Suppressor macrophage treated with lipopolysaccharide for 4 hours (primary cell): ENCODE measurements around the gene ELP5.

Source experiments
- DNase-seq: peaks from one replicate; pipeline ENCODE4 v3.0.0-alpha.2; 2020

The ELP5 gene

DNA sequence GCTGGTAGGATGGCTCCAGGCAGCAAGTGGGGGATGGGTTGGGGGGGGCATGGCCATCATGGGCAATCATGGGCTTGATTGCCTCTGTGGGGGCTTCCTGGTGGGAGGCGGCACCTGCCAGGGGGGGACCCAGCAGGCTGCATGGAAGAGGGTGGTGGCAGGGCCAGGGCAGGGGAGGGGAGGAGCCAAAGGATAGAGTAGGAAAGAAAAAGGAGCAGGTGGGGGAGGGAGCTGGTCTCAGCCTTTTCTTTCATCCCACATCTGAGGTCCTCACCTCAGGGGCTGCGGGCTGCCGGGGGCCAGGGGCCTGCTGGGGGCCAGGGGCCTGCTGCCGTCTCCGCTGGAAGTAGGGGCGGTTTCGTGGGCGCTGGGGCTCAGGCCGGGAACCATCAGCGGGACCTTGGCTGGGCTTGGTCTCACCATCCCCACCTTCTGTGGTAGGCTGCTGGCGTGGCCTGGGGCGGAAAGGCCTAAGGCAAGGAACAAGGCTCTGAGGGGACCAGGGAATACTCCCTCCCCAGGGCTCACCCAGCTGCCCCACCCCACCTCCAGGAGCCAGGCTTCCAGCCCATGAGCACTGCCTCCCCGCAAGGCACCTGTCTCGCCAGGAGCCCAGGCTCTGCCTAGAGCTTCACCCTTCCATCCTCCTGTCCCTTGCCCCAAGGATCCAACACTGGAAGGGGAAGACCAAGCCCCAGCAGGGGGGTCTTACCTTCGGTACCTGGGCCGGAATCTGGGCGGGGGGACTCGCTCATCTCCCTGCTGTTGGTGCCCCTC lies 37.4 kb downstream of the ELP5 start:
- DNase-seq = no peak

DNA sequence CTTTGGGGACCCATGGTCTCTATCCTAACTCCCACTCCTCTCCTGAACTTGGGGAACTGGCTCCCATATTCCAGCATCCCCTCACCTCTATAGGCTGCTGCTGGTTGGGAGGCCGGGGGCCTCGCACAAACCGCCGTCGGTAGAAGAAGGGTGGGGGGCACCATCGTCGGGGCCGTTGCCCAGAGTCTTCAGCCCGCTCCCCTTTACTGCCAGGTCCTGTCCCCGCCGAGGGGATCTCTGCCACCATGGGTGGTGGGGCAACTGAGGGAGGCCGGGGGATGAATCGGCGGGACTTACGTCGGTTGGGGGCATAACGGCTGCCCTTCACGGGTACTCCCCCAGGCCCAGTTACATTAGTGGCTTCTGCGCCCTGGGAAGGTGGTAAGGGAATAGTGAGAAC lies 38.2 kb downstream of the ELP5 start:
- no peak for DNase-seq

DNA sequence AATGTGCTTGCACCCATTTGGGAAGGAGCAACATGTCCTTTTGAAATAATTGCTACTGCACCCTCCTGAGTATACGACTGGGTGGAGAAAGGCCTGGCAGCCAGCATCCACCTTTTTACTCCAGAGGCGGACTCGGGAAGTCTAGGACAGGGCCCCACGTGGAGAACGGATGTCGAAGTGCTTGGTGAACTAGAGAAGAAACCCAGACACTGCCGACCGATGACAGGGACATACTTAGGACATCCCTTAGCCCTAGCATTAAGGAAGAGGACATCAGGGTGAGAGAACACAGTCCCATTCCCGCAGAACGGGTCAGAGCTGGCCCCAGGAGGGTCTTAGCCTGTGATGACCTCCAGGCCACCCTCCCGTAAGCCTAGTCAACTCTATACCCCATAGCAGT lies 38.7 kb downstream of the ELP5 start:
- no peak for DNase-seq

GRCh38 chr17:7292194-7292593 lies 40.2 kb downstream of the ELP5 start:
- DNase-seq = no peak

- DNase-seq = no peak
Measured at GRCh38 chr17:7292729-7293128, 40.7 kb downstream of the ELP5 start.

DNA sequence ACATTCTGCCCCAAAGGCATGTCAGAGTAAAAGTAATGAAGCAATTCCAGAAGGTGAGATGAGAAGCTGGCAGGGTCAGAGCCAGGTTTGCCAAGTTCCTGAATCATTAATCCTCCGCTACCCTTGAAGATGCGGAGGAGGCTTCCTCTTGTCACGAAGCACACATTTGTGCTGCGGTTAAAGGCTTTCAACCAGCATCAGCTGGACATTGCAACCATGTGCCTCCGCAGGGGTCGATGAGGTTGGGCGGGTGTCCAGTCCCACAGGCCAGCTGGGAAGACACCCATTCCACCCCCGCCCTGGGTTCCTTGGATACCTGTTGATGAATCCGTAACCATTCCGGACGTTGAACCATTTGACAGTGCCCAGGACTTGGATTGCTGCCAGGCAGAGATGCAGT lies 41.1 kb downstream of the ELP5 start:
- DNase-seq = no peak

GRCh38 chr17:7293816-7294613 lies 42.0 kb downstream of the ELP5 start:
- no peak for DNase-seq

DNA sequence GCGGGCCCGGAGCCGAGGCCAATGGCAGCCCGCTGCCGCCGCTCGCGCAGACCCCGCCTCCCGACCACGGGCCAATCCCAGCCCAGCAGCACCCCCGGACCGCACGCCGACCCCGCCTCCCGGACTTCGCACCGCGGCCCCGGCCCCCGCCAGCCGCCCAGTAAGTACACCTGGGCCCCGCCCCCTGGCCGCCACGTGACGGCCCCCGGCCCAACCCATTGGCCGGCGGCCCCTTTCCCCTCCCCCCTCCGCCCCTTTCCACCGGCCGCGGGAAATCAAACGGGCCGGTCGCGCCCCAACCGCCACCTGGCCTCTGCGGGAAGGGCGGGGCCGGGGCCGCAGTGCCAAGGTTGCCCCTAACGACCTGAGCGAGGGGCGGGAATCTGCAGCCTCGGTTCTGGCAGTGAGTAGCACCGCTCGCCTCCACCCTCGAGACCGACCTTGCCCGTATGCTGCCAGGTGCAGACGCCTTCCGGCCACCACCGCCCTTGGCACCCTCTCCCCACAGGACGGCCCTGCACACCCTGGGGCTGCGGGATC lies 42.7 kb downstream of the ELP5 start, which contains the start of gene YBX2:
TSS of gene YBX2 (minus strand) at position 26 of the 540 bp plus-strand sequence. CDS start 139 bp downstream, outside the sequence.
- no peak for DNase-seq

DNA sequence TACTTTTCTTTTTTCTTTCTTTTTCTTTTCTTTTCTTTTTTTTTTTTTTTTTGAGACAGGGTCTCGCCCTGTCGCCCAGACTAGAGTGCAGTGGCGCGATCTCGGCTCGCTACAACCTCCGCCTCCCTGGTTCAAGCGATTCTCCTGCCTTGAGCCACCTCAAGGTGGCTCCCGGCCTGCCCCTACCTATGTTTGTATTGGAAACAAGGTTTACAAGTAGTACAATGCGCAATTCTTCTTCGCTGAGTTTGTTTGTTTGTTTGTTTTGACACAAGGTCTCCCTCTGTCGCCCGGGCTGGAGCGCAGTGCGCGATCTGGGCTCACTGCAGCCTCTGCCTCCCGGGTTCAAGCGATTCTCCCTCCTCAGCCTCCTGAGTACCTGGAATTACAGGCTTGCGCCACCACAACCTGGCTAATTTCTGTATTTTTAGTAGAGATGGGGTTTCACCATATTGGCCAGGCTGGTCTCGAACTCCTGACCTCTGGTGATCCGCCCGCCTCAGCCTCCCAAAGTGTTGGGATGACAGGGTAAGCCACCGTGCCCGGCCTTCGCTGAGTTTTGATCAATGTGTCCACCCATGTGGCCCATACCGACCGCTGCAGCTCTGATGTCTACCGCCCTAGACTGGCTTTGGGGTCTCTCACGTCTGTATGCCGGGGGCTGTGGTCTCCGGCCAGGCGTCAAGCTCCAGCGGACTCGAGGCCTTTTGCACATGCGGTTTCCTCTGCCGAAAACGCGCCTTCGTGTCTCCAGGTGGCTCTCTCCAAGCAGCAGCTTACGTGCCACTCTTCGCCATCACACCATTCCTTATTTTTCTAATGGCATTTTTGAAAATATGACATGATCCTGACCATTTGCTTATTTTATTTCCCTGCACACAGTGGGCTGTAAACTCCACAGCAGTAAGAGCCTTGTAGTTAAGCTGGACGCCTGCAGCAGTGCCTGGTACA lies 43.5 kb downstream of the ELP5 start:
- no peak for DNase-seq

- DNase-seq = peak; percentile 93
Measured at GRCh38 chr17:7296189-7296861, 44.3 kb downstream of the ELP5 start.

DNA sequence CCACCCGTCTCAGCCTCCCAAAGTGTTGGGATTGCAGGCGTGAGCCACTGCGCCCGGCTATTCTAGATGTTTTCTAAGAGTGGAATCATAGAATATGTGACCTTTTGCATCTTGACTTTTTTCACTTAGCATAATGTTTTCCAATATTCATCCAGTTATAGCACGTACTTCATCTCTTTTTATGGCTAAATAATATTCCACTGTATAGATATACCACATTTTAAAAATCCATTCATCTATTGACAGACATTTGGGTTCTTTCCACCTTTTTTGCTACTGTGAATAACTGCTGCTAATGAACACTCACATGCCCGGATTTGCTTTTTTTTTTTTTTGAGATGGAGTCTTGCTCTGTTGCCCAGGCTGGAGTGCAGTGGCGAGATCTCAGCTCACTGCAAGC lies 52.2 kb downstream of the ELP5 start:
- no peak for DNase-seq

GRCh38 chr17:7306911-7307685 lies 55.1 kb downstream of the ELP5 start, which contains the start of gene EIF5A:
EIF5A (plus strand) TSS chr17:7307628; CDS start chr17:7309636, 2,008 bp downstream.
- DNase-seq = peak; percentile 100

- peak; percentile 69 for DNase-seq
Measured at GRCh38 chr17:7307686-7308624, 55.9 kb downstream of the ELP5 start.

GRCh38 chr17:7308625-7309433 lies 56.8 kb downstream of the ELP5 start:
- DNase-seq = peak; percentile 92
